ENCODE results near the gene SAT2. TPM values are rescaled to one million over a fixed set of nuclear protein-coding genes. Genes with fewer than 3 reads are reported as not detected.
"Not testable (repeated sequence)": the region's sequence is repeated elsewhere in the genome, so short reads cannot be mapped to it uniquely, and the experiment has no call there.

The SAT2 gene
- total RNA-seq, 1 experiment from 2014 or later: 54.9 TPM

GRCh38 chr17:7626307-7626706 lies 1.3 kb downstream of the SAT2 start:
- Histone ChIP-seq H3K9me2 (ENCODE audit: insufficient read depth) (no peaks in the 10 kb centered on the region), H3K4me1 (ENCODE audit: control insufficient read depth in 1 of 2, insufficient read depth in 2 of 2, low read length in 2 of 2) (peaks cover 4 to 13% of the 10 kb centered on the region in 2 experiments; a peak in 3 of 4 replicates), H3K9ac (ENCODE audit: low read length) (peak overlapping the region; percentile 93; the same call in 1 of the 2 replicates), H3K4me2 (ENCODE audit: low read length) (peak overlapping the region; percentile 80), H4K20me1 (ENCODE audit: insufficient read depth) (no peaks in the 10 kb centered on the region), H3K4me3 (replicated peaks in 1 of 2; ENCODE audit: low read depth in 1 of 2, low read length in 2 of 2) (0 out of 4 replicates have a peak overlapping the region, but pooled peaks of 1 of the 2 experiments have one; percentile 85), H2AFZ (ENCODE audit: low read depth, low read length, poor library complexity, severe bottlenecking) (no peak overlapping the region), H3K79me2 (ENCODE audit: insufficient read depth, low read length) (peaks cover 5% of the 10 kb centered on the region; the same call in 1 of the 2 replicates), H3K27me3 (ENCODE audit: insufficient read depth, low read length) (no peaks in the 10 kb centered on the region), H3K9me3 (ENCODE audit: control insufficient read depth in 1 of 2, insufficient read depth in 1 of 2, low read depth in 1 of 2, low read length in 2 of 2) (no peaks in the 10 kb centered on the region), H3K27ac (ENCODE audit: low read depth, low read length) (no peak overlapping the region), H3K36me3 (ENCODE audit: control insufficient read depth in 1 of 2, insufficient read depth in 2 of 2, low read length in 2 of 2) (no peaks in the 10 kb centered on the region)
- intact Hi-C loops (cut with micrococcal nuclease): no loop called here
- no peak for ATAC-seq
- ChIA-PET CTCF (interaction anchor here (2.0 to 2.5 kb wide), 2 partner anchors 12 to 61 kb away, joined by 8 to 15 read pairs; partner anchors contain the start of genes FXR2, TP53 and WRAP53), RAD21 (ENCODE audit: low non-redundant PET in 1 of 2, low total read pairs in 2 of 2, uncharacterized antibody in 2 of 2, unreplicated experiment in 2 of 2) (no interaction called here), POLR2A (interaction anchor here (0.5 to 2.2 kb wide), 4 partner anchors 9 to 361 kb away, joined by 4 to 24 read pairs (median 5); partner anchors contain the start of genes TP53 and WRAP53)
- BruUV-seq (replicated peaks): TSS peak; percentile 85
- TF ChIP-seq ELF1 (IDR thresholded peaks at IDR 0.05; ENCODE audit: borderline replicate concordance, low read depth): no peak
- TF ChIP-seq SRF (IDR thresholded peaks at IDR 0.05; ENCODE audit: low read depth): no peak
- TF ChIP-seq TCF7L2 (IDR thresholded peaks at IDR 0.05; ENCODE audit: borderline replicate concordance, extremely low read depth, insufficient read depth, insufficient read length): no peak
- no peak for TF ChIP-seq ATF3 (IDR thresholded peaks at IDR 0.05)
- TF ChIP-seq YY1 (IDR thresholded peaks at IDR 0.05; ENCODE audit: extremely low read depth, insufficient replicate concordance, low read depth, low read length): no peak
- TF ChIP-seq CBX3 (IDR thresholded peaks at IDR 0.05; ENCODE audit: low read depth): no peak
- no peak for TF ChIP-seq FOSL1 (IDR thresholded peaks at IDR 0.05; ENCODE audit: low read depth)
- no peak for TF ChIP-seq SIN3A (IDR thresholded peaks at IDR 0.05; ENCODE audit: low read depth)
- TF ChIP-seq ZBTB33 (IDR thresholded peaks at IDR 0.05; ENCODE audit: extremely low read depth, insufficient replicate concordance, low read length): no peak
- TF ChIP-seq EZH2phosphoT487 (IDR thresholded peaks at IDR 0.05; ENCODE audit: borderline replicate concordance): no peak
- no peak for TF ChIP-seq POLR2AphosphoS5 (IDR thresholded peaks at IDR 0.05; ENCODE audit: low read depth, low read length)
- TF ChIP-seq EZH2 (IDR thresholded peaks at IDR 0.05): no peak
- TF ChIP-seq CEBPB (IDR thresholded peaks at IDR 0.05; ENCODE audit: low read depth): no peak
- no peak for TF ChIP-seq MAX (IDR thresholded peaks at IDR 0.05)
- TF ChIP-seq POLR2A (IDR thresholded peaks at IDR 0.05; ENCODE audit: borderline replicate concordance, extremely low read depth, insufficient read depth, insufficient read length): no peak
- no peak for DNase-seq (ENCODE audit: low read depth, low spot score)

GRCh38 chr17:7625749-7626148 lies 1.9 kb downstream of the SAT2 start:
- H3K4me3 ChIP-seq (replicated peaks in 1 of 2; ENCODE audit: low read depth in 1 of 2, low read length in 2 of 2); H4K20me1 ChIP-seq (ENCODE audit: insufficient read depth); H3K9me2 ChIP-seq (ENCODE audit: insufficient read depth); BruUV-seq (replicated peaks); CTCF ChIA-PET; RAD21 ChIA-PET (ENCODE audit: low non-redundant PET in 1 of 2, low total read pairs in 2 of 2, uncharacterized antibody in 2 of 2, unreplicated experiment in 2 of 2); H3K4me2 ChIP-seq (ENCODE audit: low read length); H3K9ac ChIP-seq (ENCODE audit: low read length); H3K27ac ChIP-seq (ENCODE audit: low read depth, low read length); DNase-seq (ENCODE audit: low read depth, low spot score); H3K27me3 ChIP-seq (ENCODE audit: insufficient read depth, low read length); H2AFZ ChIP-seq (ENCODE audit: low read depth, low read length, poor library complexity, severe bottlenecking); ATAC-seq; H3K9me3 ChIP-seq (ENCODE audit: control insufficient read depth in 1 of 2, insufficient read depth in 1 of 2, low read depth in 1 of 2, low read length in 2 of 2); H3K36me3 ChIP-seq (ENCODE audit: control insufficient read depth in 1 of 2, insufficient read depth in 2 of 2, low read length in 2 of 2); intact Hi-C loops (cut with micrococcal nuclease); H3K79me2 ChIP-seq (ENCODE audit: insufficient read depth, low read length): not testable (repeated sequence)
- peaks cover 4 to 13% of the 10 kb centered on the region in 2 experiments; a peak in 3 of 4 replicates for H3K4me1 ChIP-seq (ENCODE audit: control insufficient read depth in 1 of 2, insufficient read depth in 2 of 2, low read length in 2 of 2)
- POLR2A ChIA-PET: interaction anchor here (1.7 kb wide), 1 partner anchor 62 kb away, joined by 4 read pairs; the partner anchor contains the start of gene TP53

All from HCT116 (cell line).